Tibial nerve (tissue), 4 donors: ENCODE results near the gene ADCY4. TPM values are rescaled to one million over a fixed set of nuclear protein-coding genes. Genes with fewer than 3 reads are reported as not detected.
"Not testable (repeated sequence)": the region's sequence is repeated elsewhere in the genome, so short reads cannot be mapped to it uniquely, and the experiment has no call there.

ENCODE experiments used
- DNase-seq, 2 donors: peaks; one replicate each; pipeline ENCODE4 v3.0.0-alpha.2; 2019; ENCODE audit warnings: low spot score in 2 of 2
- H3K27ac ChIP-seq, 4 donors: fragments of 200-600 bp; sonication (generic) in 3 of 4; one replicate each; pipeline ENCODE4 v1.5.1; 2017 to 2019; ENCODE audit warnings: mild to moderate bottlenecking in 1 of 4
- H3K27me3 ChIP-seq, 2 donors: fragments of 200-600 bp; sonication (generic) in 1 of 2; one replicate each; pipeline versions ENCODE4 v1.5.1 to v1.6.0; 2017 to 2019
- H3K36me3 ChIP-seq, 3 donors: fragments of 200-600 bp; sonication (generic); one replicate each; pipeline ENCODE4 v1.5.1; 2018 to 2019
- H3K4me1 ChIP-seq, 4 donors: fragments of 200-600 bp; sonication (generic) in 3 of 4; one replicate each; pipeline ENCODE4 v1.5.1; 2017 to 2019
- H3K4me3 ChIP-seq, 4 donors: fragments of 200-600 bp; sonication (generic) in 3 of 4; one replicate each; pipeline ENCODE4 v1.5.1; 2017 to 2019; ENCODE audit warnings: mild to moderate bottlenecking in 1 of 4, moderate library complexity in 1 of 4
- H3K9me3 ChIP-seq, 4 donors: fragments of 200-600 bp; sonication (generic) in 3 of 4; one replicate each; pipeline ENCODE4 v1.5.1; 2017 to 2019
- EP300 ChIP-seq, 2 donors: sonication (generic); formaldehyde crosslinking; IDR thresholded peaks; one replicate each; pipeline ENCODE4 v1.6.1; 2017; ENCODE audit warnings: antibody characterized with exemption in 2 of 2, mild to moderate bottlenecking in 1 of 2
- POLR2A ChIP-seq, 2 donors: fragments of 450-650 bp; IDR thresholded peaks; one replicate each; pipeline ENCODE4 v1.6.1; 2017; ENCODE audit warnings: antibody characterized with exemption in 2 of 2, mild to moderate bottlenecking in 2 of 2, moderate library complexity in 2 of 2
- WGBS, 2 donors: methylation state at CpG; one replicate each; pipeline ENCODE4 v1.1.5; 2018; 5-methylcytosine and 5-hydroxymethylcytosine counted together
- total RNA-seq, 4 donors: library from RNA; depleted of rRNA; stranded (reverse); fragments of >200 nt; gene quantifications; one replicate each; pipeline ENCODE4 v1.1.0, GENCODE V29; 2016
- TF ChIP-seq, protein P1 (sequence below), 5 experiments: fragments of 200-600 bp in 3 of 5; fragments of 450-650 bp in 2 of 5; sonication (generic) in 3 of 5; IDR thresholded peaks; one replicate each; pipeline ENCODE4 v1.5.1; 2016 to 2019; ENCODE audit warnings: antibody characterized with exemption in 5 of 5, mild to moderate bottlenecking in 3 of 5, moderate library complexity in 2 of 5

Gene ADCY4
- total RNA-seq, 4 donors from 2014 or later = 32.0 to 68.1 (median 53.2) TPM

DNA sequence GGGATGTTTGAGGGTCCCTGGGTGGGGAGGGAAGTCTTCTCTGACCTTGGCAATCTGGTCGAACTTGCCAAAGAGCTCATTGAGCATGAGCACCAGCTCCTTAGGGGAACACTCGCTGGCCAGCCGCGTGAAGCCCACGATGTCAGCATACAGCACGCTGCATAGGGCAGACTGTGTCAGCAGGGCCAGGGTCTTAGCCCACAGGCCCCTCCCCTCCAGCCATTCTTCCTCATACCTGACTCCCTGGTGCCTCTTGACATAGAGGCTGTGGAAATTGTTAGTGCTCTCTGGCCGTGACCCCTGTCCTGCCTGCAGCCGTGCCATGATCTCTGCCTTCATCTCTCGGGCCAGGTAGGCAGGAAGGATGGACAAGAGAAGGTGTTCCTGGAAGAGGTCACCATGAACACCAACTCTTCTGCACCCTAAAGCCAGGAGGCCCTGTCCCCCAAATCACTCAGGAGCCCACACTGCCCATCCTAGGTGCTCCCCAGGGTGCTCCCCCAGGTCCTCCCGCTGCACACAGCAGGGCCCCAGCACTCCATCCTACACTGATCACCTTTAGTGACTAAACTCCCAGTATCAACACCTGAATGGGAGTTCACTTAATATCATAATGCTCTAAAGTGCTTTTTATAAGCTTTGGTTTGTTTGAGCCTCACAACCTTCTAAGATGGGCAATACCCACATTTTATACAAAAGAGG, 3.7 kb downstream of the ADCY4 start:
- 86% methylated on average over 4 to 8 of the region's 10 CpGs for WGBS, 2 donors
- Histone ChIP-seq H3K36me3 (no peaks in the 10 kb centered on the region), H3K27me3 (peaks cover 0 to 39% of the 10 kb centered on the region in 2 donors)

DNA sequence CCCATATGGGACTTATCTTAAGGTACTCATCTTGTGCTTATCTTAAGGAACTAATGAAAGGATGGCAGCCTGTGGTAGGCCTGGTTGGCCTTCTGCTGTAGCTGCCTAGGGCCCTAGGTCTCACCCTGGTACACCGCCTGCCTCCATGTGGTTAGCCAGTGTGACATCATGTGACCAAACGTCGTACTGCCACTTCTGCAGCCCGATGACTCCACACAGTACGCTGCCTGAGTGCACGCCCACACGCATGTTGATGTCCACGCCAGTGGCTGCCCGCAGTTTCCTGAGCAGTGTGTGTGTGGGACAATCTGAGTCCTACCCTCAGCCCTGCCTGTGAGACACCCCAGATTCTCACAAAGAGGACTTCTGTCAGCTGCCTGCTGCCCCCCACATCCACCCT, 5.1 kb downstream of the ADCY4 start:
- TF ChIP-seq POLR2A (IDR thresholded peaks at IDR 0.05) (no peak), EP300 (IDR thresholded peaks at IDR 0.05) (peak in 1 of 2 donors; percentile 32)
- peaks cover 0 to 25% of the 10 kb centered on the region in 2 donors for H3K27me3 ChIP-seq
- H3K9me3 ChIP-seq = no peaks in the 10 kb centered on the region
- no peak overlapping the region for H3K4me3 ChIP-seq
- DNase-seq = peak in 1 of 2 donors; percentile 47
- peaks cover 0 to 41% (median 26%) of the 10 kb centered on the region in 4 donors for H3K4me1 ChIP-seq
- WGBS, 2 donors = 64 to 66% methylated on average over 3 to 9 of the region's 9 CpGs
- no peak overlapping the region for H3K27ac ChIP-seq
- H3K36me3 ChIP-seq = no peaks in the 10 kb centered on the region

More for the DNA sequence above, 3.7 kb downstream of the ADCY4 start:
- Histone ChIP-seq H3K27ac (no peak overlapping the region), H3K9me3 (no peaks in the 10 kb centered on the region), H3K4me3 (no peak overlapping the region), H3K4me1 (peaks cover 0 to 50% (median 29%) of the 10 kb centered on the region in 4 donors)
- DNase-seq = no peak
- TF ChIP-seq POLR2A (IDR thresholded peaks at IDR 0.05) (no peak), EP300 (IDR thresholded peaks at IDR 0.05) (no peak)
- TF ChIP-seq, protein P1, sequence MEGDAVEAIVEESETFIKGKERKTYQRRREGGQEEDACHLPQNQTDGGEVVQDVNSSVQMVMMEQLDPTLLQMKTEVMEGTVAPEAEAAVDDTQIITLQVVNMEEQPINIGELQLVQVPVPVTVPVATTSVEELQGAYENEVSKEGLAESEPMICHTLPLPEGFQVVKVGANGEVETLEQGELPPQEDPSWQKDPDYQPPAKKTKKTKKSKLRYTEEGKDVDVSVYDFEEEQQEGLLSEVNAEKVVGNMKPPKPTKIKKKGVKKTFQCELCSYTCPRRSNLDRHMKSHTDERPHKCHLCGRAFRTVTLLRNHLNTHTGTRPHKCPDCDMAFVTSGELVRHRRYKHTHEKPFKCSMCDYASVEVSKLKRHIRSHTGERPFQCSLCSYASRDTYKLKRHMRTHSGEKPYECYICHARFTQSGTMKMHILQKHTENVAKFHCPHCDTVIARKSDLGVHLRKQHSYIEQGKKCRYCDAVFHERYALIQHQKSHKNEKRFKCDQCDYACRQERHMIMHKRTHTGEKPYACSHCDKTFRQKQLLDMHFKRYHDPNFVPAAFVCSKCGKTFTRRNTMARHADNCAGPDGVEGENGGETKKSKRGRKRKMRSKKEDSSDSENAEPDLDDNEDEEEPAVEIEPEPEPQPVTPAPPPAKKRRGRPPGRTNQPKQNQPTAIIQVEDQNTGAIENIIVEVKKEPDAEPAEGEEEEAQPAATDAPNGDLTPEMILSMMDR (IDR thresholded peaks at IDR 0.05) = no peak

DNA sequence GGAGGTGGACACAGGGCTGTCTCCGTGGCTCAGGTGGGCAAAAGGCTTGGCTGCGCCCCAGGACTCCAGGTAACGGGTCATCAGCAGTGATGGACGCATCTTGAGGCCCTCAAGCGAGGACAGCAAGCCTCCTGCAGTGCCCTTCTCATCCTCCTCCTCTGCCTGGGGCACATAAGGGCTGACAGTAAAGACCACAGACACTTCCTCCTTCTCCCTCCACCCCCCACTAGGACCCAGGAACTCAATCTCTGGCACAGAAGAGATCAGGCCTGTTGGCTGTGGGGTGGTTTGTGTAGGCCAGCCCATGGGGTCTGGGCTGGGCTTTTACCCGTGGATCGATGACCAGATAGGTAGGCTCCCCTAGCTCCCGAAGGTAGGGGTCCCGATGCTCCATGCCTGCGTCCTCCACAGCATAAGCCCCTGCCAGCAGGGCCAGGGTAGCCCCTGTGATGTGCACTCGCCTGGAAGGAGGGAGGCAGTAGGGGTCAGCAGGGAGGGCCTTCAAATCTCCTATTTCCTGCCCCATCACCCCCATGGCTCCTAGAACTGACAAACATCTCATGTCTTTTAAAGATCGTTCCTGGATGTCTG, 5.7 kb downstream of the ADCY4 start:
- H3K27ac ChIP-seq = peak overlapping the region in 1 of 4 donors; percentile 1
- TF ChIP-seq POLR2A (IDR thresholded peaks at IDR 0.05) (no peak), EP300 (IDR thresholded peaks at IDR 0.05) (no peak)
- TF ChIP-seq, protein P1 (IDR thresholded peaks at IDR 0.05) = no peak
- H3K4me3 ChIP-seq = no peak overlapping the region
- peaks cover 0 to 19% of the 10 kb centered on the region in 2 donors for H3K27me3 ChIP-seq
- DNase-seq = no peak
- H3K36me3 ChIP-seq = no peaks in the 10 kb centered on the region
- 83 to 85% methylated on average over 12 of the region's 12 CpGs for WGBS, 2 donors
- H3K9me3 ChIP-seq = no peaks in the 10 kb centered on the region
- H3K4me1 ChIP-seq = peaks cover 0 to 36% (median 20%) of the 10 kb centered on the region in 4 donors

DNA sequence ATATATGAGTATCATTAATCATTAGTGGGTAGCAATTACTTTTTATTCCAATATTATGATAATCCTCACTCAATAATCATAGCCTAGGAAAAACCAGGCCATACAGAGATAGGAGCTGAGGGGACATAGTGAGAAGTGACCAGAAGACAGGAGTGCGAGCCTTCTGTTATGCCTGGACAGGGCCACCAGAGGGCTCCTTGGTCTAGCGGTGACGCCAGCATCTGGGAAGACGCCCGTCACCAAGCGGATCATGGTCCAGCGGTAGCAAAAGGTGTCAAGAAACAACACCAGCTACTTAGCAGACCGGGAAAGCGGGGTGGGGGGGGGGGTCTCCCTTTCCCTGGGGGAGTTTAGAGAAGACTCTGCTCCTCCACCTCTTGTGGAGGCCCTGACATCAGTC, 7.0 kb downstream of the ADCY4 start:
- TF ChIP-seq, protein P1 (IDR thresholded peaks at IDR 0.05) = peak; percentile 54 to 67 (median 59)
- H3K9me3 ChIP-seq, H3K27ac ChIP-seq, H3K36me3 ChIP-seq, H3K27me3 ChIP-seq, H3K4me3 ChIP-seq: not testable (repeated sequence)
- DNase-seq = peak in 1 of 2 donors; percentile 54
- WGBS, 2 donors = 2 to 3% methylated on average over 8 to 9 of the region's 9 CpGs
- peaks cover 0 to 23% (median 9%) of the 10 kb centered on the region in 4 donors for H3K4me1 ChIP-seq

DNA sequence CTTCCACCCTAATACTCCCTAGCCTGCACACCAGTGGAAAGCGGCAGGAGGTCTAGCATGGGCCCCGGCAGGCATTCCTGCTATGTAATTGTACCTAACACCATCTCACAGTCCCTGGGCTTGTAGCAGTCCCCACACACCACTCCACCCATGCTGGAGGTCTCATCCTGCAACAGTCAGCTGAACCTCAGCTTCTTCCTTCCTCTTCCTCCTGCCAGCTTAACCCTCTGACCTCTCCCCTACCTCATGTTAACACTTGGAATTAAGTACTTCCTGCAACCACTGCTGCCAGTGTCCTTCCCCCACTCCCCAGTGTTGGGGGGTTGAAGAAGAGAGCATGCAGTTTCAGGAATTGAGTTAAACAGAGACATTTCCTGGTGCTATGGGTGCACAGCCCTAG, 7.6 kb downstream of the ADCY4 start:
- no peak for DNase-seq
- 67 to 73% methylated on average over 2 of the region's 2 CpGs for WGBS, 2 donors
- Histone ChIP-seq H3K36me3 (no peaks in the 10 kb centered on the region), H3K27ac (no peak overlapping the region), H3K9me3 (no peaks in the 10 kb centered on the region), H3K27me3 (peaks cover 0 to under 1% of the 10 kb centered on the region in 2 donors), H3K4me1 (peaks cover 0 to 17% (median 3%) of the 10 kb centered on the region in 4 donors), H3K4me3 (no peak overlapping the region)
- no peak for TF ChIP-seq EP300 (IDR thresholded peaks at IDR 0.05)
- TF ChIP-seq, protein P1 (IDR thresholded peaks at IDR 0.05) = no peak
- TF ChIP-seq POLR2A (IDR thresholded peaks at IDR 0.05) = no peak
